Measurements from ENCODE around the gene GPC3. TPM values are rescaled to one million over a fixed set of nuclear protein-coding genes. Genes with fewer than 3 reads are reported as not detected.
"Not testable (repeated sequence)": the region's sequence is repeated elsewhere in the genome, so short reads cannot be mapped to it uniquely, and the experiment has no call there.

GPC3 gene
- total RNA-seq, 2 donors from 2014 or later: 0.66 to 1.4 TPM

GRCh38 chrX:133527415-133527814, 458.0 kb downstream of the GPC3 start:
- Mint-ChIP-seq H3K36me3 (no peaks in the 10 kb centered on the region), H3K9me3 (no peaks in the 10 kb centered on the region), H3K27ac (no peak overlapping the region)
- ATAC-seq (no peak), DNase-seq (ENCODE audit: low spot score in 2 of 2) (no peak)

- not testable (repeated sequence) for H3K36me3 Mint-ChIP-seq; H3K9me3 Mint-ChIP-seq; DNase-seq (ENCODE audit: low spot score in 2 of 2); ATAC-seq; H3K27ac Mint-ChIP-seq
Measured at GRCh38 chrX:133526773-133527172, 458.6 kb downstream of the GPC3 start.

GRCh38 chrX:133523526-133523925, 461.9 kb downstream of the GPC3 start:
- Mint-ChIP-seq H3K9me3 (no peaks in the 10 kb centered on the region), H3K27ac (no peak overlapping the region), H3K36me3 (no peaks in the 10 kb centered on the region)
- DNase-seq (ENCODE audit: low spot score in 2 of 2) (no peak), ATAC-seq (no peak)

GRCh38 chrX:133523081-133523487, 462.3 kb downstream of the GPC3 start:
- DNase-seq (ENCODE audit: low spot score in 2 of 2) (no peak), ATAC-seq (no peak)
- no peaks in the 10 kb centered on the region for H3K36me3 Mint-ChIP-seq
- no peak overlapping the region for H3K27ac Mint-ChIP-seq
- no peaks in the 10 kb centered on the region for H3K9me3 Mint-ChIP-seq

- DNase-seq (ENCODE audit: low spot score in 2 of 2): no peak
- ATAC-seq: no peak
- H3K9me3 Mint-ChIP-seq: no peaks in the 10 kb centered on the region
- no peak overlapping the region for H3K27ac Mint-ChIP-seq
- H3K36me3 Mint-ChIP-seq: no peaks in the 10 kb centered on the region
Measured at GRCh38 chrX:133516686-133517085, 468.7 kb downstream of the GPC3 start.

GRCh38 chrX:133514486-133514885, 470.9 kb downstream of the GPC3 start:
- ATAC-seq (no peak), DNase-seq (ENCODE audit: low spot score in 2 of 2) (no peak)
- H3K36me3 Mint-ChIP-seq: no peaks in the 10 kb centered on the region
- H3K9me3 Mint-ChIP-seq: no peaks in the 10 kb centered on the region
- no peak overlapping the region for H3K27ac Mint-ChIP-seq

GRCh38 chrX:133513123-133513522, 472.3 kb downstream of the GPC3 start:
- no peaks in the 10 kb centered on the region for H3K9me3 Mint-ChIP-seq
- no peak overlapping the region for H3K27ac Mint-ChIP-seq
- no peaks in the 10 kb centered on the region for H3K36me3 Mint-ChIP-seq
- ATAC-seq (no peak), DNase-seq (ENCODE audit: low spot score in 2 of 2) (no peak)

- Mint-ChIP-seq H3K27ac (no peak overlapping the region), H3K36me3 (no peaks in the 10 kb centered on the region), H3K9me3 (no peaks in the 10 kb centered on the region)
- no peak for ATAC-seq
- no peak for DNase-seq (ENCODE audit: low spot score in 2 of 2)
Measured at GRCh38 chrX:133511041-133511440, 474.4 kb downstream of the GPC3 start.

- H3K27ac Mint-ChIP-seq: no peak overlapping the region
- DNase-seq (ENCODE audit: low spot score in 2 of 2): no peak
- no peaks in the 10 kb centered on the region for H3K36me3 Mint-ChIP-seq
- no peaks in the 10 kb centered on the region for H3K9me3 Mint-ChIP-seq
- ATAC-seq: no peak
Measured at GRCh38 chrX:133497356-133497755, 488.0 kb downstream of the GPC3 start.

GRCh38 chrX:133495464-133496391, 489.7 kb downstream of the GPC3 start:
- H3K27ac Mint-ChIP-seq: no peak overlapping the region
- DNase-seq (ENCODE audit: low spot score in 2 of 2) (no peak), ATAC-seq (no peak)
- no peaks in the 10 kb centered on the region for H3K36me3 Mint-ChIP-seq
- no peaks in the 10 kb centered on the region for H3K9me3 Mint-ChIP-seq

- no peak for DNase-seq (ENCODE audit: low spot score in 2 of 2)
- Mint-ChIP-seq H3K36me3 (no peaks in the 10 kb centered on the region), H3K9me3 (no peaks in the 10 kb centered on the region)
Measured at GRCh38 chrX:133493366-133493765, 492.0 kb downstream of the GPC3 start.

GRCh38 chrX:133490955-133491354, 494.4 kb downstream of the GPC3 start:
- no peak for ATAC-seq
- no peak for DNase-seq (ENCODE audit: low spot score in 2 of 2)
- H3K9me3 Mint-ChIP-seq: no peaks in the 10 kb centered on the region
- no peaks in the 10 kb centered on the region for H3K36me3 Mint-ChIP-seq
- no peak overlapping the region for H3K27ac Mint-ChIP-seq

More at GRCh38 chrX:133493366-133493765, 492.0 kb downstream of the GPC3 start:
- no peak overlapping the region for H3K27ac Mint-ChIP-seq
- ATAC-seq: no peak
